WTC11 (cell line): ENCODE measurements around the gene ABCB8. TPM values are rescaled to one million over a fixed set of nuclear protein-coding genes. Genes with fewer than 3 reads are reported as not detected.

ENCODE experiments used
- ATAC-seq: fragments of 200-7000 bp; cut with Tn5 transposase; 2 replicates; pipeline ENCODE4 v1.10.0; 2021; ENCODE audit warnings: mild to moderate bottlenecking, moderate library complexity
- CTCF ChIA-PET: fragments of 300-600 bp; sonication (Branson Sonifier 250); formaldehyde crosslinking; loops from one replicate; lab custom pipeline; 2021; ENCODE audit warnings: antibody characterized with exemption; lab: Charles Lee
- POLR2A ChIA-PET: fragments of 350-600 bp; sonication (Branson Sonifier 250); formaldehyde crosslinking; loops from one replicate; lab custom pipeline; 2021; ENCODE audit warnings: antibody characterized with exemption; lab: Charles Lee
- DNase-seq: peaks from one replicate; pipeline ENCODE4 v3.0.0; 2021; ENCODE audit warnings: low spot score
- H3K27ac Mint-ChIP-seq: 2 replicates; pipeline ENCODE4 v1.8.0; 2021; ENCODE audit warnings: mixed read lengths
- H3K27me3 Mint-ChIP-seq: 2 replicates; pipeline ENCODE4 v1.8.0; 2021; ENCODE audit warnings: low read depth, mild to moderate bottlenecking, moderate library complexity, mixed read lengths
- H3K36me3 Mint-ChIP-seq: 2 replicates; pipeline ENCODE4 v1.8.0; 2021; ENCODE audit warnings: mixed read lengths
- H3K4me1 Mint-ChIP-seq: 2 replicates; pipeline ENCODE4 v1.8.0; 2022; ENCODE audit warnings: mixed read lengths
- H3K4me3 Mint-ChIP-seq: 2 replicates; pipeline ENCODE4 v1.8.0; 2021; ENCODE audit warnings: mild to moderate bottlenecking, moderate library complexity, mixed read lengths
- H3K9me3 Mint-ChIP-seq: 2 replicates; pipeline ENCODE4 v1.8.0; 2021; ENCODE audit warnings: mixed read lengths
- E2F4 ChIP-seq: sonication (generic); formaldehyde crosslinking; IDR thresholded peaks from 2 replicates; pipeline ENCODE4 v1.8.1; 2022; ENCODE audit warnings: low read depth, mild to moderate bottlenecking, moderate library complexity, missing genetic modification reagents, borderline replicate concordance
- EMX1 ChIP-seq: fragments of 250-450 bp; sonication (Bioruptor Pico); IDR thresholded peaks from 2 replicates; pipeline ENCODE4 v1.8.0; 2021; ENCODE audit warnings: mild to moderate bottlenecking
- FOXP1 ChIP-seq: sonication (generic); formaldehyde crosslinking; IDR thresholded peaks from 2 replicates; pipeline ENCODE4 v1.8.0; 2022; ENCODE audit warnings: missing genetic modification reagents, mild to moderate bottlenecking, moderate library complexity, borderline replicate concordance
- GRHL2 ChIP-seq: fragments of 250-450 bp; sonication (Bioruptor Pico); IDR thresholded peaks from 2 replicates; pipeline ENCODE4 v1.8.0; 2022; ENCODE audit warnings: mild to moderate bottlenecking, moderate library complexity; ENCODE audit not compliant: insufficient replicate concordance, severe bottlenecking
- JUN ChIP-seq: sonication (generic); formaldehyde crosslinking; IDR thresholded peaks from 2 replicates; pipeline ENCODE4 v1.8.0; 2023; ENCODE audit warnings: mild to moderate bottlenecking, missing genetic modification reagents
- NR2C2 ChIP-seq: sonication (generic); formaldehyde crosslinking; IDR thresholded peaks from 2 replicates; pipeline ENCODE4 v1.8.0; 2022; ENCODE audit warnings: mild to moderate bottlenecking, missing genetic modification reagents
- OVOL2 ChIP-seq: fragments of 250-450 bp; sonication (Bioruptor Pico); IDR thresholded peaks from 2 replicates; pipeline ENCODE4 v1.9.0; 2021; ENCODE audit warnings: mild to moderate bottlenecking, borderline replicate concordance
- PRRX2 ChIP-seq: fragments of 250-450 bp; sonication (Bioruptor Pico); IDR thresholded peaks from 2 replicates; pipeline ENCODE4 v1.8.0; 2021; ENCODE audit warnings: mild to moderate bottlenecking
- SMAD4 ChIP-seq: sonication (generic); formaldehyde crosslinking; IDR thresholded peaks from 2 replicates; pipeline ENCODE4 v1.8.0; 2022; ENCODE audit warnings: mild to moderate bottlenecking, missing genetic modification reagents
- ZNF121 ChIP-seq: sonication (generic); formaldehyde crosslinking; IDR thresholded peaks from 2 replicates; pipeline ENCODE4 v1.8.0; 2023; ENCODE audit warnings: missing genetic modification reagents
- ZNF138 ChIP-seq: sonication (generic); formaldehyde crosslinking; conservative IDR thresholded peaks from 2 replicates; pipeline ENCODE4 v1.8.1; 2022; ENCODE audit warnings: mild to moderate bottlenecking, moderate library complexity, missing genetic modification reagents
- ZNF671 ChIP-seq: fragments of 250-450 bp; sonication (Bioruptor Pico); IDR thresholded peaks from 2 replicates; pipeline ENCODE4 v1.8.0; 2021; ENCODE audit warnings: mild to moderate bottlenecking
- total RNA-seq: library from RNA; stranded (reverse); gene quantifications from 3 replicates; pipeline ENCODE4 v1.2.3, GENCODE V29; 2021
- TF ChIP-seq, protein P1 (sequence below): sonication (generic); formaldehyde crosslinking; IDR thresholded peaks from 2 replicates; pipeline ENCODE4 v1.8.0; 2022; ENCODE audit warnings: mild to moderate bottlenecking, missing genetic modification reagents
- TF ChIP-seq, protein P2 (sequence below): sonication (generic); formaldehyde crosslinking; IDR thresholded peaks from 2 replicates; pipeline ENCODE4 v1.8.0; 2022; ENCODE audit warnings: missing genetic modification reagents
- TF ChIP-seq, protein P3 (sequence below): sonication (generic); formaldehyde crosslinking; IDR thresholded peaks from 2 replicates; pipeline ENCODE4 v1.8.0; 2023; ENCODE audit warnings: missing genetic modification reagents

The ABCB8 gene
- total RNA-seq, 1 experiment from 2014 or later: 35.9 TPM

DNA sequence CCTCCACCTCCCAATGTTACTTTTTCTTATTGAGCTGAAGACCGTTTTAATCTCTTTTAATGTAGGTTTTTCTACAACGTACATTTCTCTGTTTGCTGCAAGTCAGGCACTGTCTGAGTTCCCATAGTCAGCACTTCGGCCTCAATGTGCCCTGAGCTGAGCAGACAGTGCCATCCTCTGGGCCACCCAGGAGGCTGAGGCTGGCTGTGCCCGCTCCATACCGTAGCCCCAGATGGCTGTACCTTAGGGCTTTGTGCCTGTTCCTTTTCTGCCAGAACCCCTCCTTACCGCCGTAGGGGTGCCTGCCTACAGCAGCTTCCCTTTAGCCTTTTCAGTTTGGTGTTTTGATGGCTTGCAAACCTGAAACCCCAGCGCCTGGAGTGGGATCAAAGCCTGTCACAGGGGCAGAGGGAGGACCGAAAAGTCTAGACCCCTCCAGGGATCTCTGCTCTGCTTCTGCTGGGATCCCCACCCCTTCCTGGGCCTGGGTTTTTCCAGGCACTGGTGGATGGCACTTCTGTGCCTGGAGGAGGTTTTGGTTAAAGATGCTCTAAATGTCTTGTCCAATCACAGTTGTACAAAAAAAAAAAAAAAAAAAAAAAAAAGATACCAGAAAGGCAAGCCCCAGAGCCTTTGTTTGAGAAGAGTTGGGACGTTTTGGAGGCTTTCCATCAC, 67.0 kb downstream of the ABCB8 start (continued):
- TF ChIP-seq JUN (no peak), NR2C2 (CRISPR knock-in tag) (no peak), ZNF121 (CRISPR knock-in tag) (no peak), E2F4 (CRISPR knock-in tag) (no peak), FOXP1 (CRISPR knock-in tag) (no peak), ZNF671 (CRISPR knock-in tag) (no peak), ZNF138 (CRISPR knock-in tag) (no peak), SMAD4 (no peak)
- TF ChIP-seq, protein P1, sequence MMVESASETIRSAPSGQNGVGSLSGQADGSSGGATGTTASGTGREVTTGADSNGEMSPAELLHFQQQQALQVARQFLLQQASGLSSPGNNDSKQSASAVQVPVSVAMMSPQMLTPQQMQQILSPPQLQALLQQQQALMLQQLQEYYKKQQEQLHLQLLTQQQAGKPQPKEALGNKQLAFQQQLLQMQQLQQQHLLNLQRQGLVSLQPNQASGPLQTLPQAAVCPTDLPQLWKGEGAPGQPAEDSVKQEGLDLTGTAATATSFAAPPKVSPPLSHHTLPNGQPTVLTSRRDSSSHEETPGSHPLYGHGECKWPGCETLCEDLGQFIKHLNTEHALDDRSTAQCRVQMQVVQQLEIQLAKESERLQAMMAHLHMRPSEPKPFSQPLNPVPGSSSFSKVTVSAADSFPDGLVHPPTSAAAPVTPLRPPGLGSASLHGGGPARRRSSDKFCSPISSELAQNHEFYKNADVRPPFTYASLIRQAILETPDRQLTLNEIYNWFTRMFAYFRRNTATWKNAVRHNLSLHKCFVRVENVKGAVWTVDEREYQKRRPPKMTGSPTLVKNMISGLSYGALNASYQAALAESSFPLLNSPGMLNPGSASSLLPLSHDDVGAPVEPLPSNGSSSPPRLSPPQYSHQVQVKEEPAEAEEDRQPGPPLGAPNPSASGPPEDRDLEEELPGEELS (CRISPR knock-in tag): no peak
- TF ChIP-seq, protein P2, sequence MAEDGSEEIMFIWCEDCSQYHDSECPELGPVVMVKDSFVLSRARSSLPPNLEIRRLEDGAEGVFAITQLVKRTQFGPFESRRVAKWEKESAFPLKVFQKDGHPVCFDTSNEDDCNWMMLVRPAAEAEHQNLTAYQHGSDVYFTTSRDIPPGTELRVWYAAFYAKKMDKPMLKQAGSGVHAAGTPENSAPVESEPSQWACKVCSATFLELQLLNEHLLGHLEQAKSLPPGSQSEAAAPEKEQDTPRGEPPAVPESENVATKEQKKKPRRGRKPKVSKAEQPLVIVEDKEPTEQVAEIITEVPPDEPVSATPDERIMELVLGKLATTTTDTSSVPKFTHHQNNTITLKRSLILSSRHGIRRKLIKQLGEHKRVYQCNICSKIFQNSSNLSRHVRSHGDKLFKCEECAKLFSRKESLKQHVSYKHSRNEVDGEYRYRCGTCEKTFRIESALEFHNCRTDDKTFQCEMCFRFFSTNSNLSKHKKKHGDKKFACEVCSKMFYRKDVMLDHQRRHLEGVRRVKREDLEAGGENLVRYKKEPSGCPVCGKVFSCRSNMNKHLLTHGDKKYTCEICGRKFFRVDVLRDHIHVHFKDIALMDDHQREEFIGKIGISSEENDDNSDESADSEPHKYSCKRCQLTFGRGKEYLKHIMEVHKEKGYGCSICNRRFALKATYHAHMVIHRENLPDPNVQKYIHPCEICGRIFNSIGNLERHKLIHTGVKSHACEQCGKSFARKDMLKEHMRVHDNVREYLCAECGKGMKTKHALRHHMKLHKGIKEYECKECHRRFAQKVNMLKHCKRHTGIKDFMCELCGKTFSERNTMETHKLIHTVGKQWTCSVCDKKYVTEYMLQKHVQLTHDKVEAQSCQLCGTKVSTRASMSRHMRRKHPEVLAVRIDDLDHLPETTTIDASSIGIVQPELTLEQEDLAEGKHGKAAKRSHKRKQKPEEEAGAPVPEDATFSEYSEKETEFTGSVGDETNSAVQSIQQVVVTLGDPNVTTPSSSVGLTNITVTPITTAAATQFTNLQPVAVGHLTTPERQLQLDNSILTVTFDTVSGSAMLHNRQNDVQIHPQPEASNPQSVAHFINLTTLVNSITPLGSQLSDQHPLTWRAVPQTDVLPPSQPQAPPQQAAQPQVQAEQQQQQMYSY (CRISPR knock-in tag): no peak
- TF ChIP-seq, all 79 proteins: peak for 0

DNA sequence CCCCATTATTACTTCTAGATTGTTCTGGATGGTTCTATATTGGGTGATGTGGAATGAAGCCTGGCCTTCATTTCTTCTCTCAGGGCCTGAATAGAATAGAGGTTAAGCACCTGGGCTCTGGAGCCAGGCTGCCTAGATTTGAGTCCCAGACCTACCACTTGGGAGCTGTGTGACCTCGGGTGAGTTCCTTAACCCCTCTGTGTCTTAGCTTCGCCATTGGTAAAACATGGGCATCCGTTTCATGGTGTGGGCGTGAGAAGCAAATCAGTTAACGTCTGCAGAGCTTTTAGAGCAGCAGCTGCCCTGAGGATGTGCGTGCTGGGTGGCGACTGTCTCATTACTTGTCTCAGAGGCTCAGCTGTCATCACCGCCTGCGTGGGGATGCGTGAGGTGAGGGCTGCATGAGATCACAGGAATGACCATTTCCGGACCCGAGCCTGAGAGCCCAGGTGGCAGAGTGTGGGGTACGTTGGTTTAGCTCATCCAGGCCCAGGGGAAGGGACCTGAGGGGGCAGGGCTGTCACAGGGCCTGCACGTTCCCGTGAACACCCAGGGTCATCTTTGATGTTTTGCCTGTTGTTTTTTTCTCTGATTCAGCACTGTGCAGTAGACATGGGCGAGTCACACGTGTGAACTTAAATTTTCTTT, 67.7 kb downstream of the ABCB8 start:
- Mint-ChIP-seq H3K9me3 (no peaks in the 10 kb centered on the region), H3K27me3 (no peaks in the 10 kb centered on the region), H3K36me3 (peaks cover 19% of the 10 kb centered on the region), H3K27ac (no peak overlapping the region), H3K4me1 (peaks cover 26% of the 10 kb centered on the region), H3K4me3 (no peak overlapping the region)
- DNase-seq (no peak), ATAC-seq (no peak)
- POLR2A ChIA-PET: no interaction called here
- TF ChIP-seq OVOL2 (CRISPR knock-in tag) (no peak), JUN (no peak), GRHL2 (CRISPR knock-in tag) (no peak), PRRX2 (CRISPR knock-in tag) (no peak), EMX1 (CRISPR knock-in tag) (no peak)
- TF ChIP-seq, protein P3, sequence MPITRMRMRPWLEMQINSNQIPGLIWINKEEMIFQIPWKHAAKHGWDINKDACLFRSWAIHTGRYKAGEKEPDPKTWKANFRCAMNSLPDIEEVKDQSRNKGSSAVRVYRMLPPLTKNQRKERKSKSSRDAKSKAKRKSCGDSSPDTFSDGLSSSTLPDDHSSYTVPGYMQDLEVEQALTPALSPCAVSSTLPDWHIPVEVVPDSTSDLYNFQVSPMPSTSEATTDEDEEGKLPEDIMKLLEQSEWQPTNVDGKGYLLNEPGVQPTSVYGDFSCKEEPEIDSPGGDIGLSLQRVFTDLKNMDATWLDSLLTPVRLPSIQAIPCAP (CRISPR knock-in tag): no peak
- CTCF ChIA-PET: interaction anchor here (0.9 to 10.4 kb wide), 3 partner anchors 16 to 36 kb away, joined by 3 to 118 read pairs (median 4); no protein-coding TSS in a partner anchor

Other genes with a start within 250 kb of the ABCB8 start
- 1.0 to 1.6 TPM (median 1.3 TPM) in 3 replicates for gene TMEM176B, start 228.1 kb upstream of the ABCB8 start, total RNA-seq
- 0.30 to 0.74 TPM (median 0.64 TPM) in 3 replicates for gene TMEM176A, start 227.7 kb upstream of the ABCB8 start, total RNA-seq
- 0.17 to 0.39 TPM (median 0.23 TPM) in 3 replicates for gene AOC1, start 175.9 kb upstream of the ABCB8 start, total RNA-seq
- gene KCNH2, start 50.1 kb upstream of the ABCB8 start, total RNA-seq: 13.9 to 16.2 TPM (median 14.6 TPM) in 3 replicates
- 5.7 to 7.0 TPM (median 6.6 TPM) in 3 replicates for gene NOS3, start 37.4 kb upstream of the ABCB8 start, total RNA-seq
- gene ATG9B, start 4.0 kb upstream of the ABCB8 start, total RNA-seq: 2.4 to 3.8 TPM (median 2.4 TPM) in 3 replicates
- 3.4 to 5.5 TPM (median 5.2 TPM) in 3 replicates for gene ASIC3, start 20.1 kb downstream of the ABCB8 start, total RNA-seq
- 23.6 to 27.8 TPM (median 24.5 TPM) in 3 replicates for gene CDK5, start 29.4 kb downstream of the ABCB8 start, total RNA-seq
- 131 to 164 TPM (median 131 TPM) in 3 replicates for gene SLC4A2, start 31.1 kb downstream of the ABCB8 start, total RNA-seq
- gene FASTK, start 52.4 kb downstream of the ABCB8 start, total RNA-seq: 62.1 to 70.2 TPM (median 67.7 TPM) in 3 replicates
- gene TMUB1, start 55.0 kb downstream of the ABCB8 start, total RNA-seq: 61.3 to 72.8 TPM (median 62.5 TPM) in 3 replicates
- 107 to 163 TPM (median 113 TPM) in 3 replicates for gene AGAP3, start 58.0 kb downstream of the ABCB8 start, total RNA-seq
- gene GBX1, start 139.2 kb downstream of the ABCB8 start, total RNA-seq: 0.27 to 0.55 TPM in 2 of 3 replicates, not detected in the other
- not detected in 3 replicates for gene ASB10, start 158.8 kb downstream of the ABCB8 start, total RNA-seq
- gene H2BK1, start 182.0 kb downstream of the ABCB8 start, total RNA-seq: 0.87 TPM in 1 of 3 replicates, not detected in the others
- 41.3 to 43.7 TPM (median 43.5 TPM) in 3 replicates for gene ABCF2, start 198.8 kb downstream of the ABCB8 start, total RNA-seq
- 25.0 to 30.7 TPM (median 26.3 TPM) in 3 replicates for gene CHPF2, start 204.0 kb downstream of the ABCB8 start, total RNA-seq
- gene SMARCD3, start 220.2 kb downstream of the ABCB8 start, total RNA-seq: 5.8 to 9.0 TPM (median 5.9 TPM) in 3 replicates